ENCODE results near the gene EHHADH.
"Not testable (repeated sequence)": the region's sequence is repeated elsewhere in the genome, so short reads cannot be mapped to it uniquely, and the experiment has no call there.

The EHHADH gene

GRCh38 chr3:185250653-185251052 lies 3.2 kb downstream of the EHHADH start:
- DNase-seq = no peak

- DNase-seq = no peak
Measured at GRCh38 chr3:185250247-185250646, 3.6 kb downstream of the EHHADH start.

- no peak for DNase-seq
Measured at GRCh38 chr3:185242642-185243041, 11.2 kb downstream of the EHHADH start.

GRCh38 chr3:185236969-185237368 lies 16.9 kb downstream of the EHHADH start:
- DNase-seq = no peak

GRCh38 chr3:185233328-185233727 lies 20.5 kb downstream of the EHHADH start:
- DNase-seq = no peak

- DNase-seq = not testable (repeated sequence)
Measured at GRCh38 chr3:185226526-185226925, 27.3 kb downstream of the EHHADH start.

- no peak for DNase-seq
Measured at GRCh38 chr3:185225523-185225922, 28.3 kb downstream of the EHHADH start.

- no peak for DNase-seq
Measured at GRCh38 chr3:185225080-185225479, 28.8 kb downstream of the EHHADH start.

- DNase-seq = no peak
Measured at GRCh38 chr3:185221203-185221602, 32.6 kb downstream of the EHHADH start.

GRCh38 chr3:185216607-185216958 lies 37.3 kb downstream of the EHHADH start:
- DNase-seq = no peak

- no peak for DNase-seq
Measured at GRCh38 chr3:185215873-185216606, 37.8 kb downstream of the EHHADH start.

GRCh38 chr3:185212559-185212958 lies 41.3 kb downstream of the EHHADH start:
- DNase-seq = no peak

- no peak for DNase-seq
Measured at GRCh38 chr3:185212086-185212485, 41.8 kb downstream of the EHHADH start.

- DNase-seq = no peak
Measured at GRCh38 chr3:185210621-185211142, 43.2 kb downstream of the EHHADH start.

GRCh38 chr3:185208823-185209222 lies 45.0 kb downstream of the EHHADH start:
- no peak for DNase-seq

- no peak for DNase-seq
Measured at GRCh38 chr3:185207931-185208746, 45.7 kb downstream of the EHHADH start.

- no peak for DNase-seq
Measured at GRCh38 chr3:185207481-185207880, 46.4 kb downstream of the EHHADH start.

GRCh38 chr3:185205865-185206264 lies 48.0 kb downstream of the EHHADH start:
- DNase-seq = no peak

- DNase-seq = no peak
Measured at GRCh38 chr3:185204894-185205293, 49.0 kb downstream of the EHHADH start.

- DNase-seq = no peak
Measured at GRCh38 chr3:185200639-185201038, 53.2 kb downstream of the EHHADH start.

GRCh38 chr3:185199671-185200070 lies 54.2 kb downstream of the EHHADH start:
- no peak for DNase-seq

GRCh38 chr3:185199206-185199605 lies 54.6 kb downstream of the EHHADH start:
- no peak for DNase-seq

- DNase-seq = no peak
Measured at GRCh38 chr3:185197068-185197467, 56.8 kb downstream of the EHHADH start.

- no peak for DNase-seq
Measured at GRCh38 chr3:185195652-185196051, 58.2 kb downstream of the EHHADH start.
